GM19099 (cell line): ENCODE measurements around the gene CAMTA1.

ENCODE experiments used
- POLR2A ChIP-seq: IDR thresholded peaks from 3 replicates; pipeline ENCODE4 v1.6.1; 2011; ENCODE audit warnings: low read depth; ENCODE audit not compliant: insufficient read length; ENCODE audit errors: extremely low read depth

CAMTA1 gene

GRCh38 chr1:7174980-7175906 is 390.0 kb downstream of the CAMTA1 start:
- TF ChIP-seq POLR2A: no peak

- no peak for TF ChIP-seq POLR2A
These were observed 391.8 kb downstream of the CAMTA1 start for GRCh38 chr1:7177021-7177420.

GRCh38 chr1:7177438-7178146 is 392.3 kb downstream of the CAMTA1 start:
- no peak for TF ChIP-seq POLR2A

GRCh38 chr1:7178336-7178735 is 393.1 kb downstream of the CAMTA1 start:
- TF ChIP-seq POLR2A: no peak

GRCh38 chr1:7178741-7179140 is 393.5 kb downstream of the CAMTA1 start:
- no peak for TF ChIP-seq POLR2A

- TF ChIP-seq POLR2A: no peak
These were observed 400.5 kb downstream of the CAMTA1 start for GRCh38 chr1:7185721-7186120.

GRCh38 chr1:7186382-7187111 is 401.3 kb downstream of the CAMTA1 start:
- TF ChIP-seq POLR2A: no peak

- TF ChIP-seq POLR2A: no peak
These were observed 401.8 kb downstream of the CAMTA1 start for GRCh38 chr1:7187112-7187493.

GRCh38 chr1:7190261-7190660 is 405.0 kb downstream of the CAMTA1 start:
- no peak for TF ChIP-seq POLR2A

GRCh38 chr1:7192453-7192852 is 407.2 kb downstream of the CAMTA1 start:
- TF ChIP-seq POLR2A: no peak

GRCh38 chr1:7196036-7196911 is 411.0 kb downstream of the CAMTA1 start:
- TF ChIP-seq POLR2A: no peak

GRCh38 chr1:7198664-7199063 is 413.4 kb downstream of the CAMTA1 start:
- TF ChIP-seq POLR2A: no peak

GRCh38 chr1:7199077-7199779 is 414.0 kb downstream of the CAMTA1 start:
- no peak for TF ChIP-seq POLR2A
